SK-N-MC (cell line): ENCODE data around the gene MEIKIN.

ENCODE experiments used
- EZH2 ChIP-seq: fragments of 200-600 bp; sonication (generic); IDR thresholded peaks from one replicate; pipeline ENCODE4 v1.6.1; 2017; ENCODE audit warnings: antibody characterized with exemption
- POLR2AphosphoS5 ChIP-seq: IDR thresholded peaks from 2 replicates; pipeline ENCODE4 v1.6.1; 2012; ENCODE audit warnings: mild to moderate bottlenecking, low read depth, low read length, borderline replicate concordance

DNA sequence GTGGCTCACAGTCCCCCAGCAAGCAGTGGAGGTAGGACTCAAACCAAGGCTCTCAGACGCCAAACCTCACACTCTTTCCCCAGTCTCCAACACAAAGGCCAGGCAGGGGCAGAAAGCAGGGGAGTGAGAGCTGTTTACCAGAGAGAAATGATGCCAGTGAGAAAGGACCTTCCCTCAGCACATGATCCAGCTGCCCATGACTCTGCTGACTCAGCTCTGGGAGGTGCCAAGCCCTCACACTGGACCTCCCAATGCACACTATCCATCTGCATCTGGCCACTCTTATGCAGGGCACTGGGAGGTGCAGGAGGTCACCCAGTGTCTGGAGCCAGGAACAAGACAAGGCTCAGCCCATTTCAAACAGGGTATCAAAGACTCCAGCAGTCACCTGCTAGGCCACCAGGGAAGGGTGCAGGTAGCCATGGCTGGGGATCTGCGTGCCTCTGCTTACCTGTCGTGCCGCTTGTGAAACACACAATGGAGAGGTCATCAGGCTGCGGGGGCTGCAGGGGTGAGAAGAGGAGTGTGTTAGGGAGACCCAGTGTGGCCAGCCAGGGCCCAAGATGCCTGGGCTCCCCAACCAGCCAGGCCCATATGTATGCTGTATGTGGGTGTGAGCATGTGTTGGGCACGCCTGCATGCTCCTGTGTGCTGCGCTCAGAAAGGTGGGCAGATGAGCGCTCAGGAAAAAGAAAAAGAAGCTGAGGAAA lies 39.6 kb upstream of the MEIKIN start:
- TF ChIP-seq EZH2 (no peak), POLR2AphosphoS5 (no peak)
